ENCODE data around the gene ALOXE3. TPM values are rescaled to one million over a fixed set of nuclear protein-coding genes. Genes with fewer than 3 reads are reported as not detected.
A peak's percentile ranks its signal among the peaks of the same experiment; 100 is the strongest.

ALOXE3 gene
- total RNA-seq = not detected
- polyA plus RNA-seq = not detected

GRCh38 chr17:8117980-8118768 is at the start of gene ALOXE3:
TSS of gene ALOXE3 (minus strand) at chr17:8118514. CDS start at chr17:8117990, 524 bp downstream.
- Mint-ChIP-seq H3K27me3 (peaks cover 44 to 54% of the 10 kb centered on the region in 2 donors), H3K36me3 (peaks cover 0 to 12% (median 1%) of the 10 kb centered on the region in 3 donors), H3K27ac (peak within 1 kb of the TSS; percentile 78 to 100 (median 94)), H3K9me3 (peaks cover 0 to 15% (median 8%) of the 10 kb centered on the region in 5 donors), H3K4me3 (peak within 1 kb of the TSS; percentile 84 to 98 (median 94)), H3K4me1 (peaks cover 38 to 53% (median 52%) of the 10 kb centered on the region in 3 donors)
- peaks cover 27% of the 10 kb centered on the region for H3K27me3 ChIP-seq (ENCODE audit: insufficient read depth, low read length, poor library complexity, severe bottlenecking)
- H3K27ac ChIP-seq (ENCODE audit: low read depth, low read length) = peak within 1 kb of the TSS; percentile 41
- POLR2A ChIA-PET = interaction anchor here (1.1 to 2.7 kb wide), 5 partner anchors 8 to 129 kb away, joined by 3 to 37 read pairs (median 9); partner anchors contain the start of gene CTC1
- H3K9me3 ChIP-seq (ENCODE audit: low read length) = no peaks in the 10 kb centered on the region
- DNase-seq = no peak
- CTCF ChIA-PET = interaction anchor here (0.8 to 6.6 kb wide), 32 partner anchors 9 to 202 kb away, joined by 3 to 76 read pairs (median 7); partner anchors contain the start of genes ALOX12B, AURKB, BORCS6 and PER1
- H3K4me3 ChIP-seq (ENCODE audit: low read length) = peak within 1 kb of the TSS; percentile 99
- no peaks in the 10 kb centered on the region for H3K36me3 ChIP-seq (ENCODE audit: insufficient read depth, low read length)
- peaks cover 42% of the 10 kb centered on the region for H3K4me1 ChIP-seq (ENCODE audit: insufficient read depth, low read length)

- ChIA-PET CTCF (interaction anchor here (0.7 to 1.8 kb wide), 5 partner anchors 9 to 74 kb away, joined by 3 to 8 read pairs (median 3); no protein-coding TSS in a partner anchor), POLR2A (interaction anchor here (1.1 kb wide), 1 partner anchor 11 kb away, joined by 4 read pairs; no protein-coding TSS in a partner anchor)
- no peak for DNase-seq
- Mint-ChIP-seq H3K27me3 (peaks cover 0 to 4% of the 10 kb centered on the region in 2 donors), H3K4me3 (no peak overlapping the region), H3K4me1 (peaks cover 27 to 35% (median 28%) of the 10 kb centered on the region in 3 donors), H3K9me3 (no peaks in the 10 kb centered on the region), H3K27ac (no peak overlapping the region), H3K36me3 (no peaks in the 10 kb centered on the region)
- H3K4me3 ChIP-seq (ENCODE audit: low read length) = no peak overlapping the region
- no peaks in the 10 kb centered on the region for H3K36me3 ChIP-seq (ENCODE audit: insufficient read depth, low read length)
- H3K4me1 ChIP-seq (ENCODE audit: insufficient read depth, low read length) = peaks cover 26% of the 10 kb centered on the region
- H3K9me3 ChIP-seq (ENCODE audit: low read length) = no peaks in the 10 kb centered on the region
- H3K27me3 ChIP-seq (ENCODE audit: insufficient read depth, low read length, poor library complexity, severe bottlenecking) = no peaks in the 10 kb centered on the region
- no peak overlapping the region for H3K27ac ChIP-seq (ENCODE audit: low read depth, low read length)
Measured at GRCh38 chr17:8167526-8167925, 49.2 kb upstream of the ALOXE3 start.

GRCh38 chr17:8166731-8167130 is 48.4 kb upstream of the ALOXE3 start:
- peaks cover 26 to 34% (median 27%) of the 10 kb centered on the region in 3 donors for H3K4me1 Mint-ChIP-seq
- H3K4me3 Mint-ChIP-seq = no peak overlapping the region
- no peak for DNase-seq
- H3K4me3 ChIP-seq (ENCODE audit: low read length) = no peak overlapping the region
- H3K36me3 ChIP-seq (ENCODE audit: insufficient read depth, low read length) = peaks cover 7% of the 10 kb centered on the region
- peaks cover 0 to 4% of the 10 kb centered on the region in 2 donors for H3K27me3 Mint-ChIP-seq
- peaks cover 0 to 6% (median 0%) of the 10 kb centered on the region in 3 donors for H3K36me3 Mint-ChIP-seq
- H3K9me3 Mint-ChIP-seq = no peaks in the 10 kb centered on the region
- peak overlapping the region in 1 of 8 donors; percentile 61 for H3K27ac Mint-ChIP-seq
- no peak overlapping the region for H3K27ac ChIP-seq (ENCODE audit: low read depth, low read length)
- ChIA-PET CTCF (interaction anchor here (1.2 to 1.8 kb wide), 2 partner anchors 8 to 10 kb away, joined by 3 to 8 read pairs; no protein-coding TSS in a partner anchor), POLR2A (interaction anchor here (1.1 kb wide), 1 partner anchor 10 kb away, joined by 4 read pairs; no protein-coding TSS in a partner anchor)
- no peaks in the 10 kb centered on the region for H3K27me3 ChIP-seq (ENCODE audit: insufficient read depth, low read length, poor library complexity, severe bottlenecking)
- H3K4me1 ChIP-seq (ENCODE audit: insufficient read depth, low read length) = peaks cover 25% of the 10 kb centered on the region
- no peaks in the 10 kb centered on the region for H3K9me3 ChIP-seq (ENCODE audit: low read length)

- Mint-ChIP-seq H3K27me3 (peaks cover 0 to 4% of the 10 kb centered on the region in 2 donors), H3K4me1 (peaks cover 45 to 54% (median 46%) of the 10 kb centered on the region in 3 donors), H3K36me3 (peaks cover 0 to 25% (median 8%) of the 10 kb centered on the region in 3 donors), H3K27ac (peak overlapping the region; percentile 94 to 100 (median 98)), H3K4me3 (peak overlapping the region; percentile 84 to 95 (median 88)), H3K9me3 (no peaks in the 10 kb centered on the region)
- Histone ChIP-seq H3K4me1 (ENCODE audit: insufficient read depth, low read length) (peaks cover 43% of the 10 kb centered on the region), H3K27me3 (ENCODE audit: insufficient read depth, low read length, poor library complexity, severe bottlenecking) (no peaks in the 10 kb centered on the region), H3K27ac (ENCODE audit: low read depth, low read length) (peak overlapping the region; percentile 80), H3K36me3 (ENCODE audit: insufficient read depth, low read length) (peaks cover 21% of the 10 kb centered on the region), H3K4me3 (ENCODE audit: low read length) (peak overlapping the region; percentile 49), H3K9me3 (ENCODE audit: low read length) (no peaks in the 10 kb centered on the region)
- ChIA-PET POLR2A (interaction anchor here (1.1 to 3.2 kb wide), 8 partner anchors 9 to 83 kb away, joined by 3 to 46 read pairs (median 6); partner anchors contain the start of genes CTC1 and PER1), CTCF (interaction anchor here (1.1 to 1.5 kb wide), 2 partner anchors 9 to 26 kb away, joined by 4 to 10 read pairs; no protein-coding TSS in a partner anchor)
- DNase-seq = peak in 1 of 5 donors; percentile 46
Measured at GRCh38 chr17:8164815-8165131, 46.5 kb upstream of the ALOXE3 start.

- Mint-ChIP-seq H3K9me3 (no peaks in the 10 kb centered on the region), H3K4me3 (peak overlapping the region; percentile 84 to 95 (median 88)), H3K27ac (peak overlapping the region; percentile 94 to 100 (median 98)), H3K36me3 (peaks cover 0 to 31% (median 8%) of the 10 kb centered on the region in 3 donors), H3K27me3 (peaks cover 0 to 3% of the 10 kb centered on the region in 2 donors), H3K4me1 (peaks cover 46 to 60% (median 51%) of the 10 kb centered on the region in 3 donors)
- Histone ChIP-seq H3K4me1 (ENCODE audit: insufficient read depth, low read length) (peaks cover 49% of the 10 kb centered on the region), H3K4me3 (ENCODE audit: low read length) (peak overlapping the region; percentile 49), H3K9me3 (ENCODE audit: low read length) (no peaks in the 10 kb centered on the region), H3K27ac (ENCODE audit: low read depth, low read length) (peak overlapping the region; percentile 80), H3K36me3 (ENCODE audit: insufficient read depth, low read length) (peaks cover 26% of the 10 kb centered on the region), H3K27me3 (ENCODE audit: insufficient read depth, low read length, poor library complexity, severe bottlenecking) (no peaks in the 10 kb centered on the region)
- POLR2A ChIA-PET = interaction anchor here (0.8 to 3.2 kb wide), 12 partner anchors 9 to 131 kb away, joined by 3 to 46 read pairs (median 4); partner anchors contain the start of genes CTC1, PER1, SLC25A35 and TMEM107
- CTCF ChIA-PET = interaction anchor here (0.7 to 1.5 kb wide), 4 partner anchors 9 to 45 kb away, joined by 3 to 10 read pairs (median 4); partner anchors contain the start of gene BORCS6
- peak; percentile 72 to 88 (median 77) for DNase-seq
Measured at GRCh38 chr17:8163978-8164814, 45.9 kb upstream of the ALOXE3 start.

- Histone ChIP-seq H3K4me3 (ENCODE audit: low read length) (peak overlapping the region; percentile 49), H3K36me3 (ENCODE audit: insufficient read depth, low read length) (peaks cover 27% of the 10 kb centered on the region), H3K27me3 (ENCODE audit: insufficient read depth, low read length, poor library complexity, severe bottlenecking) (no peaks in the 10 kb centered on the region), H3K27ac (ENCODE audit: low read depth, low read length) (peak overlapping the region; percentile 98), H3K9me3 (ENCODE audit: low read length) (no peaks in the 10 kb centered on the region), H3K4me1 (ENCODE audit: insufficient read depth, low read length) (peaks cover 57% of the 10 kb centered on the region)
- DNase-seq = peak in 2 of 5 donors; percentile 16 to 62
- CTCF ChIA-PET = interaction anchor here (0.7 to 3.0 kb wide), 6 partner anchors 10 to 59 kb away, joined by 3 to 11 read pairs (median 4); partner anchors contain the start of gene BORCS6
- no peaks in the 10 kb centered on the region for H3K9me3 Mint-ChIP-seq
- H3K36me3 Mint-ChIP-seq = peaks cover 5 to 39% (median 13%) of the 10 kb centered on the region in 3 donors
- H3K4me1 Mint-ChIP-seq = peaks cover 54 to 65% (median 58%) of the 10 kb centered on the region in 3 donors
- POLR2A ChIA-PET = interaction anchor here (0.5 to 3.2 kb wide), 16 partner anchors 8 to 132 kb away, joined by 3 to 46 read pairs (median 4); partner anchors contain the start of genes CTC1, PER1, SLC25A35 and TMEM107
- H3K4me3 Mint-ChIP-seq = peak overlapping the region; percentile 84 to 95 (median 88)
- H3K27me3 Mint-ChIP-seq = peaks cover 0 to 3% of the 10 kb centered on the region in 2 donors
- H3K27ac Mint-ChIP-seq = peak overlapping the region; percentile 94 to 100 (median 98)
Measured at GRCh38 chr17:8162997-8163977, 45.0 kb upstream of the ALOXE3 start.

All from CD8-positive, alpha-beta memory T cell (primary cell).